ENCODE data around the gene CAMP. TPM values are rescaled to one million over a fixed set of nuclear protein-coding genes. Genes with fewer than 3 reads are reported as not detected.

Gene CAMP
- total RNA-seq, 2 donors from 2014 or later = not detected

- peak within 1 kb of the TSS; percentile 84 for H3K4me3 ChIP-seq
- no peak within 1 kb of the TSS for H3K27ac ChIP-seq
- TF ChIP-seq CTCF (IDR thresholded peaks at IDR 0.05) = no peak
- DNase-seq (ENCODE audit: low spot score) (peak; percentile 91), ATAC-seq (ENCODE audit: insufficient number of reproducible peaks, low FRiP score, low read depth) (peak; percentile 96)
- H3K36me3 ChIP-seq = no peaks in the 10 kb centered on the region
- peaks cover 5 to 8% of the 10 kb centered on the region in 2 donors for H3K4me1 ChIP-seq (ENCODE audit: control insufficient read depth in 1 of 2, low read depth in 2 of 2)
- no peaks in the 10 kb centered on the region for H3K9me3 ChIP-seq
- H3K27me3 ChIP-seq (replicated peaks; ENCODE audit: insufficient read depth) = no peaks in the 10 kb centered on the region
Measured at GRCh38 chr3:48188266-48189201, 34.8 kb upstream of the CAMP start, which contains the start of gene CDC25A. TSS of gene CDC25A (minus strand) at chr3:48188417. CDS start at chr3:48187947, 470 bp downstream.

GRCh38 chr3:48189321-48189720 is 34.0 kb upstream of the CAMP start:
- H3K36me3 ChIP-seq = no peaks in the 10 kb centered on the region
- no peak for ATAC-seq (ENCODE audit: insufficient number of reproducible peaks, low FRiP score, low read depth)
- no peaks in the 10 kb centered on the region for H3K9me3 ChIP-seq
- H3K27ac ChIP-seq = no peak overlapping the region
- H3K4me3 ChIP-seq = no peak overlapping the region
- peaks cover 5 to 8% of the 10 kb centered on the region in 2 donors for H3K4me1 ChIP-seq (ENCODE audit: control insufficient read depth in 1 of 2, low read depth in 2 of 2)
- no peak for DNase-seq (ENCODE audit: low spot score)
- TF ChIP-seq CTCF (IDR thresholded peaks at IDR 0.05) = no peak
- H3K27me3 ChIP-seq (replicated peaks; ENCODE audit: insufficient read depth) = no peaks in the 10 kb centered on the region

- H3K27me3 ChIP-seq (replicated peaks; ENCODE audit: insufficient read depth) = no peaks in the 10 kb centered on the region
- no peak for TF ChIP-seq CTCF (IDR thresholded peaks at IDR 0.05)
- no peak overlapping the region for H3K27ac ChIP-seq
- DNase-seq (ENCODE audit: low spot score) (no peak), ATAC-seq (ENCODE audit: insufficient number of reproducible peaks, low FRiP score, low read depth) (no peak)
- no peaks in the 10 kb centered on the region for H3K9me3 ChIP-seq
- no peaks in the 10 kb centered on the region for H3K36me3 ChIP-seq
- no peak overlapping the region for H3K4me3 ChIP-seq
- peaks cover 5 to 8% of the 10 kb centered on the region in 2 donors for H3K4me1 ChIP-seq (ENCODE audit: control insufficient read depth in 1 of 2, low read depth in 2 of 2)
Measured at GRCh38 chr3:48190911-48191310, 32.4 kb upstream of the CAMP start.

GRCh38 chr3:48194446-48195071 is 28.7 kb upstream of the CAMP start:
- DNase-seq (ENCODE audit: low spot score) = no peak
- Histone ChIP-seq H3K9me3 (no peaks in the 10 kb centered on the region), H3K27me3 (replicated peaks; ENCODE audit: insufficient read depth) (no peaks in the 10 kb centered on the region), H3K4me3 (no peak overlapping the region), H3K4me1 (ENCODE audit: control insufficient read depth in 1 of 2, low read depth in 2 of 2) (no peaks in the 10 kb centered on the region), H3K36me3 (no peaks in the 10 kb centered on the region), H3K27ac (no peak overlapping the region)
- TF ChIP-seq CTCF (IDR thresholded peaks at IDR 0.05) = peak; percentile 75
- no peak for ATAC-seq (ENCODE audit: insufficient number of reproducible peaks, low FRiP score, low read depth)

GRCh38 chr3:48196611-48197010 is 26.7 kb upstream of the CAMP start:
- ATAC-seq (ENCODE audit: insufficient number of reproducible peaks, low FRiP score, low read depth) (no peak), DNase-seq (ENCODE audit: low spot score) (no peak)

More at GRCh38 chr3:48196611-48197010, 26.7 kb upstream of the CAMP start:
- no peaks in the 10 kb centered on the region for H3K9me3 ChIP-seq
- H3K27me3 ChIP-seq (replicated peaks; ENCODE audit: insufficient read depth) = no peaks in the 10 kb centered on the region
- no peaks in the 10 kb centered on the region for H3K36me3 ChIP-seq
- H3K4me1 ChIP-seq (ENCODE audit: control insufficient read depth in 1 of 2, low read depth in 2 of 2) = no peaks in the 10 kb centered on the region
- no peak for TF ChIP-seq CTCF (IDR thresholded peaks at IDR 0.05)
- H3K4me3 ChIP-seq = no peak overlapping the region
- H3K27ac ChIP-seq = no peak overlapping the region
